Thyroid gland (tissue), 4 donors: ENCODE measurements around the gene CRIM1. TPM values are rescaled to one million over a fixed set of nuclear protein-coding genes. Genes with fewer than 3 reads are reported as not detected.

ENCODE experiments used
- DNase-seq, 2 donors: peaks; one replicate each; pipeline ENCODE4 v3.0.0-alpha.2; 2019
- H3K27ac ChIP-seq, 3 donors: fragments of 200-600 bp; sonication (generic); 1 replicate in 2 of 3; 2 replicates in 1 of 3; pipeline ENCODE4 v1.5.1; 2016 to 2019; ENCODE audit warnings: mild to moderate bottlenecking in 1 of 3, moderate library complexity in 1 of 3
- H3K27me3 ChIP-seq: fragments of 200-600 bp; sonication (generic); one replicate; pipeline ENCODE4 v1.5.1; 2019
- H3K36me3 ChIP-seq, 2 donors: fragments of 200-600 bp; sonication (generic); one replicate each; pipeline ENCODE4 v1.5.1; 2016 to 2019
- H3K4me1 ChIP-seq, 2 donors: fragments of 200-600 bp; sonication (generic); one replicate each; pipeline ENCODE4 v1.5.1; 2017 to 2019
- H3K4me3 ChIP-seq, 3 donors: fragments of 200-600 bp; sonication (generic); replicated peaks in 1 of 3; 1 replicate in 2 of 3; 2 replicates in 1 of 3; pipeline ENCODE4 v1.5.1; 2016; ENCODE audit warnings: mild to moderate bottlenecking in 1 of 3
- H3K9me3 ChIP-seq: fragments of 200-600 bp; sonication (generic); one replicate; pipeline ENCODE4 v1.5.1; 2017
- CTCF ChIP-seq, 6 experiments: fragments of 200-600 bp in 3 of 6; fragments of 450-650 bp in 3 of 6; sonication (generic) in 3 of 6; IDR thresholded peaks; one replicate each; pipeline ENCODE4 v1.5.1; 2016 to 2019; ENCODE audit warnings: antibody characterized with exemption in 6 of 6, mild to moderate bottlenecking in 2 of 6, inconsistent platforms in 1 of 6, moderate library complexity in 1 of 6
- POLR2A ChIP-seq, 2 donors: fragments of 450-650 bp; IDR thresholded peaks; one replicate each; pipeline ENCODE4 v1.6.1; 2017; ENCODE audit warnings: antibody characterized with exemption in 2 of 2, mild to moderate bottlenecking in 2 of 2, moderate library complexity in 1 of 2
- WGBS, 2 donors: methylation state at CpG; one replicate each; pipeline ENCODE4 v1.1.5; 2017; 5-methylcytosine and 5-hydroxymethylcytosine counted together
- intact Hi-C: fragments of 100-400 bp; cut with DNase I; formaldehyde crosslinking; loops from one replicate; pipeline ENCODE4 v1.15.1; 2023
- total RNA-seq, 4 donors: library from RNA; depleted of rRNA; stranded (reverse); fragments of >200 nt; gene quantifications; one replicate each; pipeline ENCODE4 v1.2.3, GENCODE V29; 2016

The CRIM1 gene
- total RNA-seq, 4 donors from 2014 or later, result 49.5 to 104 (median 71.5) TPM

GRCh38 chr2:36515538-36515937 lies 160.0 kb downstream of the CRIM1 start:
- no peak overlapping the region for H3K4me3 ChIP-seq
- H3K9me3 ChIP-seq, result no peaks in the 10 kb centered on the region
- no peak for TF ChIP-seq POLR2A (IDR thresholded peaks at IDR 0.05)
- no peak for TF ChIP-seq CTCF (IDR thresholded peaks at IDR 0.05)
- intact Hi-C loops, result loop anchor here (10.0 kb wide), 1 partner anchor 149 kb away; no protein-coding TSS in a partner anchor
- no peaks in the 10 kb centered on the region for H3K27me3 ChIP-seq
- no peak for DNase-seq
- no peak overlapping the region for H3K27ac ChIP-seq
- peaks cover 37 to 54% of the 10 kb centered on the region in 2 donors for H3K36me3 ChIP-seq
- WGBS, 2 donors, result 96 to 97% methylated on average over 7 of the region's 7 CpGs
- peaks cover 4 to 6% of the 10 kb centered on the region in 2 donors for H3K4me1 ChIP-seq

GRCh38 chr2:36516136-36516870 lies 160.7 kb downstream of the CRIM1 start:
- H3K9me3 ChIP-seq, result no peaks in the 10 kb centered on the region
- WGBS, 2 donors, result 71 to 78% methylated on average over 8 of the region's 8 CpGs
- H3K27me3 ChIP-seq, result no peaks in the 10 kb centered on the region
- peaks cover 40 to 54% of the 10 kb centered on the region in 2 donors for H3K36me3 ChIP-seq
- intact Hi-C loops, result loop anchor here (10.0 kb wide), 1 partner anchor 148 kb away; no protein-coding TSS in a partner anchor
- TF ChIP-seq CTCF (IDR thresholded peaks at IDR 0.05) (no peak), POLR2A (IDR thresholded peaks at IDR 0.05) (no peak)
- no peak overlapping the region for H3K27ac ChIP-seq
- no peak overlapping the region for H3K4me3 ChIP-seq
- peak; percentile 26 to 56 for DNase-seq
- H3K4me1 ChIP-seq, result peaks cover 4 to 6% of the 10 kb centered on the region in 2 donors

GRCh38 chr2:36520431-36520830 lies 164.9 kb downstream of the CRIM1 start:
- no peak overlapping the region for H3K27ac ChIP-seq
- H3K36me3 ChIP-seq, result peaks cover 38 to 43% of the 10 kb centered on the region in 2 donors
- H3K4me1 ChIP-seq, result peaks cover 4 to 6% of the 10 kb centered on the region in 2 donors

GRCh38 chr2:36523153-36523552 lies 167.6 kb downstream of the CRIM1 start:
- intact Hi-C loops, result no loop called here
- peaks cover 22 to 37% of the 10 kb centered on the region in 2 donors for H3K36me3 ChIP-seq

More at GRCh38 chr2:36520431-36520830, 164.9 kb downstream of the CRIM1 start:
- TF ChIP-seq POLR2A (IDR thresholded peaks at IDR 0.05) (no peak), CTCF (IDR thresholded peaks at IDR 0.05) (no peak)
- intact Hi-C loops, result no loop called here
- WGBS, 2 donors, result 95 to 99% methylated on average over 4 of the region's 4 CpGs
- H3K9me3 ChIP-seq, result no peaks in the 10 kb centered on the region
- H3K27me3 ChIP-seq, result no peaks in the 10 kb centered on the region
- no peak for DNase-seq
- H3K4me3 ChIP-seq, result no peak overlapping the region

More at GRCh38 chr2:36523153-36523552, 167.6 kb downstream of the CRIM1 start:
- no peaks in the 10 kb centered on the region for H3K9me3 ChIP-seq
- H3K4me1 ChIP-seq, result no peaks in the 10 kb centered on the region
- DNase-seq, result no peak
- no peaks in the 10 kb centered on the region for H3K27me3 ChIP-seq
- 90 to 95% methylated on average over 4 of the region's 4 CpGs for whole genome bisulfite sequencing, 2 donors
- no peak overlapping the region for H3K4me3 ChIP-seq
- H3K27ac ChIP-seq, result no peak overlapping the region
- no peak for TF ChIP-seq POLR2A (IDR thresholded peaks at IDR 0.05)
- TF ChIP-seq CTCF (IDR thresholded peaks at IDR 0.05), result no peak
